ENCODE data around the gene FCHSD2.

The FCHSD2 gene

GRCh38 chr11:72954860-72955259, 187.3 kb downstream of the FCHSD2 start:
- no peak for TF ChIP-seq CTCF (IDR thresholded peaks at IDR 0.05; ENCODE audit: insufficient read depth, missing control alignments)
- no peak for FAIRE-seq

GRCh38 chr11:72953637-72954036, 188.5 kb downstream of the FCHSD2 start:
- no peak for DNase-seq (ENCODE audit: insufficient read length, low spot score)
- TF ChIP-seq CTCF (IDR thresholded peaks at IDR 0.05; ENCODE audit: insufficient read depth, missing control alignments), result no peak
- no peak for FAIRE-seq

More at GRCh38 chr11:72954860-72955259, 187.3 kb downstream of the FCHSD2 start:
- no peak for DNase-seq (ENCODE audit: insufficient read length, low spot score)

GRCh38 chr11:72951888-72952287, 190.2 kb downstream of the FCHSD2 start:
- no peak for TF ChIP-seq CTCF (IDR thresholded peaks at IDR 0.05; ENCODE audit: insufficient read depth, missing control alignments)
- FAIRE-seq (no peak), DNase-seq (ENCODE audit: insufficient read length, low spot score) (no peak)

GRCh38 chr11:72951193-72951592, 190.9 kb downstream of the FCHSD2 start:
- no peak for FAIRE-seq
- no peak for DNase-seq (ENCODE audit: insufficient read length, low spot score)

GRCh38 chr11:72950685-72951084, 191.4 kb downstream of the FCHSD2 start:
- FAIRE-seq, result no peak

More at GRCh38 chr11:72951193-72951592, 190.9 kb downstream of the FCHSD2 start:
- TF ChIP-seq CTCF (IDR thresholded peaks at IDR 0.05; ENCODE audit: insufficient read depth, missing control alignments), result no peak

GRCh38 chr11:72947229-72947628, 194.9 kb downstream of the FCHSD2 start:
- TF ChIP-seq CTCF (IDR thresholded peaks at IDR 0.05; ENCODE audit: insufficient read depth, missing control alignments), result no peak
- no peak for DNase-seq (ENCODE audit: insufficient read length, low spot score)
- no peak for FAIRE-seq

More at GRCh38 chr11:72950685-72951084, 191.4 kb downstream of the FCHSD2 start:
- no peak for TF ChIP-seq CTCF (IDR thresholded peaks at IDR 0.05; ENCODE audit: insufficient read depth, missing control alignments)
- no peak for DNase-seq (ENCODE audit: insufficient read length, low spot score)

- no peak for TF ChIP-seq CTCF (IDR thresholded peaks at IDR 0.05; ENCODE audit: insufficient read depth, missing control alignments)
- DNase-seq (ENCODE audit: insufficient read length, low spot score) (no peak), FAIRE-seq (no peak)
These were observed 198.5 kb downstream of the FCHSD2 start for GRCh38 chr11:72943664-72944063.
